Sigmoid colon (tissue), 7 donors: ENCODE measurements around the gene MAP3K15. TPM values are rescaled to one million over a fixed set of nuclear protein-coding genes. Genes with fewer than 3 reads are reported as not detected.

Source experiments
- DNase-seq: peaks from one replicate; pipeline ENCODE4 v3.0.0-alpha.2; 2019
- H3K27ac ChIP-seq, 4 donors: fragments of 200-600 bp; sonication (generic); one replicate each; pipeline ENCODE4 v1.5.1; 2016 to 2019; ENCODE audit warnings: mild to moderate bottlenecking in 1 of 4
- H3K27me3 ChIP-seq, 3 donors: fragments of 200-600 bp; sonication (generic); one replicate each; pipeline ENCODE4 v1.5.1; 2019; ENCODE audit warnings: mild to moderate bottlenecking in 1 of 3
- H3K36me3 ChIP-seq, 4 donors: fragments of 200-600 bp; sonication (generic); one replicate each; pipeline ENCODE4 v1.5.1; 2016 to 2019
- H3K4me1 ChIP-seq, 4 donors: fragments of 200-600 bp; sonication (generic); one replicate each; pipeline ENCODE4 v1.5.1; 2017 to 2019
- H3K4me3 ChIP-seq, 4 donors: fragments of 200-600 bp; sonication (generic); one replicate each; pipeline ENCODE4 v1.5.1; 2017 to 2019; ENCODE audit warnings: mild to moderate bottlenecking in 2 of 4, moderate library complexity in 1 of 4
- H3K9me3 ChIP-seq, 4 donors: fragments of 200-600 bp in 3 of 4; sonication (generic) in 3 of 4; one replicate each; pipeline versions ENCODE4 v1.5.1 to v1.6.1; 2013 to 2019
- CTCF ChIP-seq, 4 experiments: fragments of 450-650 bp in 3 of 4; fragments of 200-600 bp in 1 of 4; IDR thresholded peaks; one replicate each; pipeline ENCODE4 v1.5.1; 2016 to 2019; ENCODE audit warnings: antibody characterized with exemption in 4 of 4, mild to moderate bottlenecking in 3 of 4, moderate library complexity in 2 of 4
- EP300 ChIP-seq, 4 donors: sonication (generic); formaldehyde crosslinking; IDR thresholded peaks; one replicate each; pipeline ENCODE4 v1.6.1; 2017; ENCODE audit warnings: antibody characterized with exemption in 4 of 4
- POLR2A ChIP-seq, 2 donors: fragments of 450-650 bp; IDR thresholded peaks; one replicate each; pipeline ENCODE4 v1.6.1; 2016; ENCODE audit warnings: antibody characterized with exemption in 2 of 2, mild to moderate bottlenecking in 2 of 2, moderate library complexity in 2 of 2
- POLR2AphosphoS5 ChIP-seq, 4 donors: sonication (generic); formaldehyde crosslinking; IDR thresholded peaks; one replicate each; pipeline ENCODE4 v1.6.1; 2017; ENCODE audit warnings: antibody characterized with exemption in 4 of 4
- WGBS, 2 donors: extraction: QIAGEN DNeasy Blood & Tissue Kit; methylation state at CpG; one replicate each; pipeline ENCODE4 v1.1.7; 2013; 5-methylcytosine and 5-hydroxymethylcytosine counted together
- intact Hi-C: fragments of 100-400 bp; cut with DNase I; formaldehyde crosslinking; loops from one replicate; pipeline ENCODE4 v1.15.1; 2023
- polyA plus RNA-seq, 3 donors: library from polyadenylated mRNA; stranded (reverse); fragments of 200-250 nt; gene quantifications; one replicate each; pipeline ENCODE4 v1.2.3, GENCODE V29; 2013
- total RNA-seq, 4 donors: library from RNA; depleted of rRNA; stranded (reverse); fragments of >200 nt; gene quantifications; one replicate each; pipeline ENCODE4 v1.1.0, GENCODE V29; 2016
- donor health status: healthy with polysubstance abuse.
- donor health status: Bipolar disorder and iron deficiency.
- donor health status: healthy.

The MAP3K15 gene
- total and polyA plus RNA-seq, 7 donors = 0.14 to 0.69 (median 0.15) TPM; not detected in 4

- no peak for TF ChIP-seq POLR2AphosphoS5 (IDR thresholded peaks at IDR 0.05)
- peak; percentile 32 to 58 (median 36) for TF ChIP-seq CTCF (IDR thresholded peaks at IDR 0.05)
- Histone ChIP-seq H3K4me1 (peaks cover 0 to 10% (median 4%) of the 10 kb centered on the region in 4 donors), H3K27me3 (peaks cover 0 to 3% (median 0%) of the 10 kb centered on the region in 3 donors), H3K36me3 (no peaks in the 10 kb centered on the region), H3K27ac (no peak overlapping the region), H3K4me3 (peak overlapping the region; percentile 14 to 47 (median 40)), H3K9me3 (no peaks in the 10 kb centered on the region)
- intact Hi-C loops = loop anchor here (5.0 to 10.0 kb wide), 2 partner anchors 143 to 515 kb away; partner anchors contain the start of genes MAP3K15 and SH3KBP1
- WGBS, 2 donors = 0 to 1% methylated on average over 9 of the region's 9 CpGs
- peak; percentile 72 for DNase-seq
Observed at GRCh38 chrX:19372170-19372546, 143.2 kb downstream of the MAP3K15 start.

- 87 to 89% methylated on average over 5 of the region's 5 CpGs for WGBS, 2 donors
- H3K4me3 ChIP-seq = no peak overlapping the region
- no peak overlapping the region for H3K27ac ChIP-seq
- DNase-seq = no peak
- peaks cover 0 to 10% (median 4%) of the 10 kb centered on the region in 4 donors for H3K4me1 ChIP-seq
- H3K27me3 ChIP-seq = no peaks in the 10 kb centered on the region
- TF ChIP-seq POLR2AphosphoS5 (IDR thresholded peaks at IDR 0.05) = no peak
- TF ChIP-seq POLR2A (IDR thresholded peaks at IDR 0.05) = no peak
- H3K36me3 ChIP-seq = no peaks in the 10 kb centered on the region
- no peaks in the 10 kb centered on the region for H3K9me3 ChIP-seq
- intact Hi-C loops = loop anchor here (5.0 to 10.0 kb wide), 2 partner anchors 145 to 517 kb away; partner anchors contain the start of genes MAP3K15 and SH3KBP1
Observed at GRCh38 chrX:19370061-19370460, 145.2 kb downstream of the MAP3K15 start.

GRCh38 chrX:19368576-19368975 lies 146.7 kb downstream of the MAP3K15 start:
- intact Hi-C loops = no loop called here
- DNase-seq = no peak
- Histone ChIP-seq H3K9me3 (no peaks in the 10 kb centered on the region), H3K27ac (no peak overlapping the region), H3K4me1 (peaks cover 0 to 10% (median 4%) of the 10 kb centered on the region in 4 donors), H3K4me3 (no peak overlapping the region), H3K27me3 (no peaks in the 10 kb centered on the region), H3K36me3 (no peaks in the 10 kb centered on the region)
- TF ChIP-seq POLR2AphosphoS5 (IDR thresholded peaks at IDR 0.05) (no peak), CTCF (IDR thresholded peaks at IDR 0.05) (no peak), EP300 (IDR thresholded peaks at IDR 0.05) (no peak), POLR2A (IDR thresholded peaks at IDR 0.05) (no peak)
- WGBS, 2 donors = 90 to 97% methylated on average over 6 of the region's 6 CpGs

- peaks cover 0 to 55% (median 12%) of the 10 kb centered on the region in 4 donors for H3K36me3 ChIP-seq
Observed at GRCh38 chrX:19361701-19362100, 153.6 kb downstream of the MAP3K15 start.

GRCh38 chrX:19360903-19361302 lies 154.4 kb downstream of the MAP3K15 start:
- Histone ChIP-seq H3K9me3 (no peaks in the 10 kb centered on the region), H3K36me3 (peaks cover 0 to 63% (median 15%) of the 10 kb centered on the region in 4 donors), H3K4me3 (no peak overlapping the region), H3K27ac (no peak overlapping the region), H3K27me3 (no peaks in the 10 kb centered on the region), H3K4me1 (no peaks in the 10 kb centered on the region)
- intact Hi-C loops = no loop called here
- TF ChIP-seq CTCF (IDR thresholded peaks at IDR 0.05) (no peak), POLR2AphosphoS5 (IDR thresholded peaks at IDR 0.05) (no peak), POLR2A (IDR thresholded peaks at IDR 0.05) (no peak), EP300 (IDR thresholded peaks at IDR 0.05) (no peak)
- peak; percentile 39 for DNase-seq
- 84 to 89% methylated on average over 6 of the region's 6 CpGs for WGBS, 2 donors

More at GRCh38 chrX:19361701-19362100, 153.6 kb downstream of the MAP3K15 start:
- no peak for TF ChIP-seq CTCF (IDR thresholded peaks at IDR 0.05)
- no peak overlapping the region for H3K4me3 ChIP-seq
- H3K27me3 ChIP-seq = no peaks in the 10 kb centered on the region
- WGBS, 2 donors = 56 to 74% methylated on average over 4 of the region's 4 CpGs
- H3K4me1 ChIP-seq = no peaks in the 10 kb centered on the region
- no peak for DNase-seq
- H3K9me3 ChIP-seq = no peaks in the 10 kb centered on the region
- intact Hi-C loops = no loop called here
- H3K27ac ChIP-seq = no peak overlapping the region
